Measurements from ENCODE around the gene ZNF628. TPM values are rescaled to one million over a fixed set of nuclear protein-coding genes. Genes with fewer than 3 reads are reported as not detected.

The ZNF628 gene
- polyA plus RNA-seq, 3 donors = 0.50 to 3.1 TPM; not detected in 1

DNA sequence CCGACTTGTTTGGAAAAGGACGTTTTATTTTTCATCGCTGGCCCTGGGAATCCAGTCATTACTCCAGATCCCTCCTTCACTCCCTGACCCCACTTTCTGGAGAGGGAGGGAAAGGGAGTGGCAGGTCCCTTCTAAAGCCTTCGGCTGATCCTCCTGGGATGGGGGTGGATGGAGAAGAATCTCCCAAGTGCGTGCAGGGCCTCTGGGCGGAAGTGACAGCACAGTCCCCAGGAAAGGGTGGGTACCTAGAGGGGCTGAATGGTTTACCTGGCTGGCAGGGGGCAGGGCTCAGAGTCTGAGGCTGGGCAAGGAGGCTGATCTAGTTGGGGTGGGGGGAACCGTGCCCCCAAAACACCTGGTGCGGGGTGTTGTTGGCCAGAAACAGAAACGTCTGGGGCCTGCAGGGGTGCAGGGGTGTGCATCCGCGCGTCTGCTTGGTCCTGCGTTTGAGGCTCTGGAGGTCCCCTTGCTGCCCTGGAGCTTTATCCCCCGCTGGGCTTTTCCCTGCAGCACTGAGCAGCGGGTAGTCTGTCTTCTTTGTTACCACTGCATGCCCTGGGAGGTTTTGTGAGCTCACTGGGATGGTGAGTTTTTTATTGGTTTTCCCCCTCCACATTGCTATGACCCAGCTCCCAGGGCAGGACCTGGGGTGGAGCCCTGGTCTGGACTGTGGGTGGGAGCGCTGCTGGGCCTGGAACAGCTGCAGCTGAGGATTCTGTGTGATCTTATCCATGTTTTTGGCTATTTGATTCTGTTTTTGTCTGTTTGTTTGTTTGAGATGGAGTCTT is 3.0 kb upstream of the ZNF628 start:
- peaks cover 0 to 3% (median 0%) of the 10 kb centered on the region in 7 donors for H3K9me3 Mint-ChIP-seq
- TF ChIP-seq, protein P1, sequence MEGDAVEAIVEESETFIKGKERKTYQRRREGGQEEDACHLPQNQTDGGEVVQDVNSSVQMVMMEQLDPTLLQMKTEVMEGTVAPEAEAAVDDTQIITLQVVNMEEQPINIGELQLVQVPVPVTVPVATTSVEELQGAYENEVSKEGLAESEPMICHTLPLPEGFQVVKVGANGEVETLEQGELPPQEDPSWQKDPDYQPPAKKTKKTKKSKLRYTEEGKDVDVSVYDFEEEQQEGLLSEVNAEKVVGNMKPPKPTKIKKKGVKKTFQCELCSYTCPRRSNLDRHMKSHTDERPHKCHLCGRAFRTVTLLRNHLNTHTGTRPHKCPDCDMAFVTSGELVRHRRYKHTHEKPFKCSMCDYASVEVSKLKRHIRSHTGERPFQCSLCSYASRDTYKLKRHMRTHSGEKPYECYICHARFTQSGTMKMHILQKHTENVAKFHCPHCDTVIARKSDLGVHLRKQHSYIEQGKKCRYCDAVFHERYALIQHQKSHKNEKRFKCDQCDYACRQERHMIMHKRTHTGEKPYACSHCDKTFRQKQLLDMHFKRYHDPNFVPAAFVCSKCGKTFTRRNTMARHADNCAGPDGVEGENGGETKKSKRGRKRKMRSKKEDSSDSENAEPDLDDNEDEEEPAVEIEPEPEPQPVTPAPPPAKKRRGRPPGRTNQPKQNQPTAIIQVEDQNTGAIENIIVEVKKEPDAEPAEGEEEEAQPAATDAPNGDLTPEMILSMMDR (IDR thresholded peaks at IDR 0.05) = no peak
- no peak overlapping the region for H3K4me2 ChIP-seq (replicated peaks; ENCODE audit: extremely low read depth, low read length, poor library complexity, severe bottlenecking)
- H2AFZ ChIP-seq (ENCODE audit: insufficient read depth, low read depth, low read length, poor library complexity, severe bottlenecking) = no peak overlapping the region
- peaks cover 0 to 6% (median 2%) of the 10 kb centered on the region in 3 donors for H3K27me3 Mint-ChIP-seq (ENCODE audit: low read depth in 3 of 3)
- H3K4me3 ChIP-seq (replicated peaks in 1 of 3; ENCODE audit: low read depth in 2 of 3, low read length in 3 of 3) = no peak overlapping the region
- DNase-seq = no peak
- peaks cover 15% of the 10 kb centered on the region for H3K79me2 ChIP-seq (ENCODE audit: insufficient read depth, low read length)
- H3K27ac ChIP-seq (ENCODE audit: low read depth in 1 of 2, low read length in 2 of 2) = no peak overlapping the region
- H3K36me3 ChIP-seq (replicated peaks in 1 of 2; ENCODE audit: control insufficient read depth in 1 of 2, insufficient read depth in 2 of 2, low read length in 2 of 2) = no peaks in the 10 kb centered on the region
- H3K36me3 Mint-ChIP-seq = no peaks in the 10 kb centered on the region
- no peak overlapping the region for H3K9ac ChIP-seq (ENCODE audit: insufficient read depth, low read length, poor library complexity, severe bottlenecking)
- peaks cover 9% of the 10 kb centered on the region for H4K20me1 ChIP-seq (ENCODE audit: insufficient read depth, low read length)
- no peaks in the 10 kb centered on the region for H3K9me3 ChIP-seq (replicated peaks in 1 of 2; ENCODE audit: control insufficient read depth in 1 of 2, insufficient read depth in 1 of 2, low read length in 2 of 2)
- WGBS (ENCODE audit: insufficient coverage) = 89% methylated on average over 9 of the region's 16 CpGs
- peak overlapping the region in 2 of 7 donors; percentile 16 to 27 for H3K27ac Mint-ChIP-seq
- peaks cover 16 to 21% of the 10 kb centered on the region in 2 donors for H3K4me1 ChIP-seq (ENCODE audit: control insufficient read depth in 1 of 2, insufficient read depth in 2 of 2, low read length in 2 of 2)
- intact Hi-C loops (cut with micrococcal nuclease) = no loop called here
- peak overlapping the region in 1 of 2 donors; percentile 24 for H3K4me3 Mint-ChIP-seq
- peaks cover 23% of the 10 kb centered on the region for H3K4me1 Mint-ChIP-seq
- no peaks in the 10 kb centered on the region for H3K27me3 ChIP-seq (ENCODE audit: control insufficient read depth in 2 of 2, insufficient read depth in 2 of 2, low read length in 2 of 2)

DNA sequence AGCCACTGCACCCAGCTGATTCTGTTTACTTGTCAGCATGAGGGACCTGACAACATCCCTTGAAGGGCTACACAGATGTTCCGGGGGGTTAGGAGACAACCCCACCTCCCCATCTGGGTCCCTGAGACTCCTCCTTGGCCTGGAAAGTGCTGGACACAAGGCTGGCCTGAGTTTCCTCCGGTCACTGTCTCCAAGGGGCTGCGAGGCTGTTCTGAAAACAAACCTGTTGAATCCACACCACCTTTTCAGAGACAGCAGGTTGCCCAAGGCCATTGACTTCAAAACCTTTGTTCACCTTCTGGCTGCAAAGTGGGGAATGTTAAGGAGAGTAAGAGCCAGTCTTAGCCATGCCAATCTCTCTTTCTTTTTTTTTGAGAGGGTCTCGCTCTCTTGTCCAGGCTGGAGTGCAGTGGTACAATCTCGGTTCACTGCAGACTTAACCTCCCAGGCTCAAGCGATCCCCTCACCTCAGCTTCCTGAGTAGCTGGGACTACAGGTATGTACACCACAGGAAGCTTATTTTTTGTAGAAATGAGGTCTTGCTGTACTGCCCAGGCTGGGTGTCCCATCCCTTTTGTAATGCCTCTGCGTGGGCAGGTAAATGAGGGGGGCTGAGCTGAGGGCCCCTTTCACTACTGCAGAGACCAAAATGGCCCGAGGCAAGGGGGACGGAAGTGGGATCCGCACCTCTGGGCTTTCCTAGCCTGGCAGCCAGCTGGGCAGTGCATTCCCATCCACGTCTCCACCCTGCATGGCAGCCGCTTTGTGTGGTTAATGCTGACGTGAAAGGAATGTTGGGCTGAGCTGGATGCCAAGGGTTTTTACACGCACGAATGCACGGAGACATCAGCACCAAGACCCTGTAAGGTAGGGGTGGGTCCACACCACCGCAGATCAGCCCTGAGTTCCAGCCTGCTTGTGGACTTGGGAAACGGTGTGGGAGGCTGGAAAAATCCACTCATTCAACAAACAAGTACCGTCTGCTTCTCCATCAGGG is 1.9 kb upstream of the ZNF628 start:
- H3K27me3 Mint-ChIP-seq (ENCODE audit: low read depth in 3 of 3) = peaks cover 0 to 6% (median 2%) of the 10 kb centered on the region in 3 donors
- Histone ChIP-seq H3K4me1 (ENCODE audit: control insufficient read depth in 1 of 2, insufficient read depth in 2 of 2, low read length in 2 of 2) (peaks cover 16 to 21% of the 10 kb centered on the region in 2 donors), H3K27ac (ENCODE audit: low read depth in 1 of 2, low read length in 2 of 2) (no peak overlapping the region), H4K20me1 (ENCODE audit: insufficient read depth, low read length) (peaks cover 20% of the 10 kb centered on the region), H3K9ac (ENCODE audit: insufficient read depth, low read length, poor library complexity, severe bottlenecking) (no peak overlapping the region), H3K4me2 (replicated peaks; ENCODE audit: extremely low read depth, low read length, poor library complexity, severe bottlenecking) (no peak overlapping the region), H2AFZ (ENCODE audit: insufficient read depth, low read depth, low read length, poor library complexity, severe bottlenecking) (no peak overlapping the region), H3K4me3 (replicated peaks in 1 of 3; ENCODE audit: low read depth in 2 of 3, low read length in 3 of 3) (no peak overlapping the region), H3K36me3 (replicated peaks in 1 of 2; ENCODE audit: control insufficient read depth in 1 of 2, insufficient read depth in 2 of 2, low read length in 2 of 2) (no peaks in the 10 kb centered on the region), H3K79me2 (ENCODE audit: insufficient read depth, low read length) (peaks cover 23% of the 10 kb centered on the region), H3K27me3 (ENCODE audit: control insufficient read depth in 2 of 2, insufficient read depth in 2 of 2, low read length in 2 of 2) (no peaks in the 10 kb centered on the region), H3K9me3 (replicated peaks in 1 of 2; ENCODE audit: control insufficient read depth in 1 of 2, insufficient read depth in 1 of 2, low read length in 2 of 2) (no peaks in the 10 kb centered on the region)
- H3K27ac Mint-ChIP-seq = peak overlapping the region in 2 of 7 donors; percentile 69 to 89
- 99% methylated on average over 9 of the region's 19 CpGs for WGBS (ENCODE audit: insufficient coverage)
- H3K4me3 Mint-ChIP-seq = no peak overlapping the region
- H3K36me3 Mint-ChIP-seq = peaks cover 0 to under 1% of the 10 kb centered on the region in 2 donors
- peaks cover 0 to 3% (median 0%) of the 10 kb centered on the region in 7 donors for H3K9me3 Mint-ChIP-seq
- intact Hi-C loops (cut with micrococcal nuclease) = no loop called here
- H3K4me1 Mint-ChIP-seq = peaks cover 30% of the 10 kb centered on the region
- TF ChIP-seq, protein P1 (IDR thresholded peaks at IDR 0.05) = no peak
- DNase-seq = no peak
